ENCODE measurements around the gene RPS6KB2.
"Not testable (repeated sequence)": the region's sequence is repeated elsewhere in the genome, so short reads cannot be mapped to it uniquely, and the experiment has no call there.

Gene RPS6KB2

GRCh38 chr11:67468456-67468758, 40.1 kb downstream of the RPS6KB2 start:
- DNase-seq, result no peak

DNA sequence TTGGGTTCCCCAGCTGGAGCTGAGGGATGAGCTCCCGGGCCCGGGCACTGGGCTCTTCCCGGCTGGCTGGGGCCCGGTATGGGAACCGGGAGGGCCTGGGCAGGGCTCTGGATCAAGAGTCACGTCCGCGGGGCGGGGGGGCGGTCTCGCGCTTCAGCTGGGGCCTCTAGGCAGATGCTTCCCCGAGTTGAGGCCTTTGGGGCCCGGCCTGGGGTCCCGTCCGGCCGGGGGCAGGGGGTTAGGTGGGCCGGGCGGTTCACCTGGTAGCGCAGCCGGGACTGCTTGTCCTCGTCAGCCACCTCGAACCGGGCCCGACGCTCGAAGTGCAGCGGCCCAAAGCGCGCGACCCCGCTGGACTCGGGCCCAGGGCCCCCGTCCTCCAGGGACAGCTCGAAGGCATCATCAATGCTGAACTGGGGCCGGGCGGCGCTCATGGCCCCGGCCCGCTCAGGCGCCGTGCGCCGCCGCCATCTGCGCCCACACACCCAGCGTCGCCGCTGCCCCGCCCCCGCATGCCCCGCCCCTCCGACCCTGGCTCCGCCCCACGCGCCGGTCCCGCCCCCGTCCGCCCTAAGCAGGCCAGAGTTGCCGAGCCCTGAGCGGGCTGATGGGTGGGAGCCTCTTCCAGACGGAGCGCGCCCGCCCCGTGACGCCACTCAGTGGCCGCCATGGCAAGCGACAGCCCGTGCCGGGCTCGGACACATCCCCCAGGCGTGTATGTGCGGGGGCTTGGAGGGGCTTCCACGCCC, 40.6 kb downstream of the RPS6KB2 start, which contains the start of gene TMEM134:
Gene TMEM134, minus strand, starts transcription at position 493 of the 749 bp plus-strand sequence. Its CDS starts 59 bp downstream, at position 434.
- DNase-seq, result peak; percentile 91

DNA sequence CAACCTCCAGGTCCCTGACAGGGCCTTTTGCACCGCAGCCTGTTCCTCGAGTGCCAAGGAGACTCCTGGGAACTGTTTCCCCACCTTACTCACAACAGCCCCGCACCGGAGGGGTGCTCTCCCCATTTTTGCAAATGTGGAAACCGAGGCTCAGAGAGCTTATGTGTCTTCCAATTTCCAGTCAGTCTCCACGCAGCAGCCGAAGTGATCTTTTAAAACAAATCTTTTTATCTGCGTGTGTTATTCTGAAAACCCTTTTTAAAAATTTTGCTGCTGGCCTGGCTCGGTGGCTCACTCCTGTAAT, 41.2 kb downstream of the RPS6KB2 start:
- no peak for DNase-seq

GRCh38 chr11:67470337-67471002, 42.2 kb downstream of the RPS6KB2 start:
- DNase-seq, result no peak

- DNase-seq, result no peak
Observed at GRCh38 chr11:67472882-67473281, 44.6 kb downstream of the RPS6KB2 start.

DNA sequence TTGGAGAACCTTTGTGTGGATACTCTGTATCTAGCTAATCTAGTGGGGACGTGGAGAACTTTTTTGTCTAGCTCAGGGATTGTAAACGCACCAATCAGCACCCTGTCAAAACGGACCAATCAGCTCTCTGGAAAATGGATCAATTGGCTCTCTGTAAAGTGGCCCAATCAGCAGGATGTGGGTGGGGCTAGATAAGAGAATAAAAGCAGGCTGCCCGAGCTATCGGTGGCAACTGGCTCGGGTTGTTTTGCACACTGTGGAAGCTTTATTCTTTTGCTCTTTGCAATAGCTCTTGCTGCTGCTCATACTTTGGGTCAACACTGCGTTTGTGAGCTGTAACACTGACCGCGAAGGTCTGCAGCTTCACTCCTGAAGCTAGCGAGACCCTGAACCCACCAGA, 48.4 kb downstream of the RPS6KB2 start:
- not testable (repeated sequence) for DNase-seq

DNA sequence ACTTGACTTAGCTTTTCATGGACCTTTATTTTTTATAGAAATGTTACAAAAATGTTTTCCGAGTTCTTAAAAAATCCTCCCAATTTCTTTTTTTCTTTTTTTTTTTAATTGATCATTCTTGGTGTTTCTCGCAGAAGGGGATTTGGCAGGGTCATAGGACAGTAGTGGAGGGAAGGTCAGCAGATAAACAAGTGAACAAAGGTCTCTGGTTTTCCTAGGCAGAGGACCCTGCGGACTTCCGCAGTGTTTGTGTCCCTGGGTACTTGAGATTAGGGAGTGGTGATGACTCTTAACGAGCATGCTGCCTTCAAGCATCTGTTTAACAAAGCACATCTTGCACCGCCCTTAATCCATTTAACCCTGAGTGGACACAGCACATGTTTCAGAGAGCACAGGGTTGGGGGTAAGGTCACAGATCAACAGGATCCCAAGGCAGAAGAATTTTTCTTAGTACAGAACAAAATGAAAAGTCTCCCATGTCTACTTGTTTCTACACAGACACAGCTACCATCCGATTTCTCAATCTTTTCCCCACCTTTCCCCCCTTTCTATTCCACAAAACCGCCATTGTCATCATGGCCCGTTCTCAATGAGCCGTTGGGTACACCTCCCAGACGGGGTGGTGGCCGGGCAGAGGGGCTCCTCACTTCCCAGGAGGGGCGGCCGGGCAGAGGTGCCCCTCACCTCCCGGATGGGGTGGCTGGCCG, 49.2 kb downstream of the RPS6KB2 start:
- DNase-seq, result not testable (repeated sequence)

GRCh38 chr11:67482275-67482826, 54.1 kb downstream of the RPS6KB2 start:
- DNase-seq, result no peak

- peak; percentile 98 for DNase-seq
Observed at GRCh38 chr11:67482827-67483798, 54.8 kb downstream of the RPS6KB2 start, which contains the start of gene AIP. Gene AIP, plus strand, starts transcription at chr11:67483026. Its CDS starts 133 bp downstream, at chr11:67483159.

- DNase-seq, result no peak
Observed at GRCh38 chr11:67483831-67484665, 55.8 kb downstream of the RPS6KB2 start.

DNA sequence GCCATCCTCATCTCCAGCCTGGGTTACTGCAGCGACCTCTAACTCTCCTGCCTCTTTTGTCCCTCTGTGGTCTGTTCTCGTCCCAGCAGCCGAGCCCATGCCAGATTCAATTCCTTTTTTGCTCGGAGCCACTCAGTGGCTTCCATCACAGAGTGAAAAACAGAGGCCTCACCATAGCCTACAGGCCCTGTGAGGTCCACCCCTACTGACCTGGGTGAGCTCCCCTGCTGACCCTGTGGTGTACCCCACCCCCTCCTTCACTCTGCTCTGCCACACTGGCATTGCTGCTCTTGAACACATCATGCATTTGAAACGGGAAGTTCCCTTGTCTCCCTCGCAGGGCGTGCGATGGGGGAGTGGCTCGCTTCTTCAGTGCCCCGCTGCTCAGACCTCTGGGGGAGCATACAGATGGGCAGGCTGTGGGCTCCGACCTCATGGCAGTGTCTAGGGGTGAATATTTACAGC, 56.6 kb downstream of the RPS6KB2 start:
- peak; percentile 70 for DNase-seq
